ENCODE results near the gene APBA1. TPM values are rescaled to one million over a fixed set of nuclear protein-coding genes. Genes with fewer than 3 reads are reported as not detected.

APBA1 gene
- polyA plus RNA-seq, 6 donors from 2014 or later = not detected

GRCh38 chr9:69647804-69648203, 24.4 kb downstream of the APBA1 start:
- Mint-ChIP-seq H3K4me1 (no peaks in the 10 kb centered on the region), H3K27me3 (peaks cover 5 to 26% (median 11%) of the 10 kb centered on the region in 3 donors), H3K9me3 (peaks cover 0 to 3% (median 0%) of the 10 kb centered on the region in 7 donors), H3K27ac (peak overlapping the region in 1 of 6 donors; percentile 28), H3K36me3 (no peaks in the 10 kb centered on the region), H3K4me3 (no peak overlapping the region)
- ATAC-seq (ENCODE audit: low read depth in 2 of 2) (no peak), DNase-seq (no peak)

- Mint-ChIP-seq H3K4me1 (no peaks in the 10 kb centered on the region), H3K36me3 (no peaks in the 10 kb centered on the region), H3K9me3 (peaks cover 0 to 4% (median 0%) of the 10 kb centered on the region in 7 donors), H3K4me3 (no peak overlapping the region), H3K27me3 (peaks cover 5 to 28% (median 11%) of the 10 kb centered on the region in 3 donors), H3K27ac (no peak overlapping the region)
- ATAC-seq (ENCODE audit: low read depth in 2 of 2) (no peak), DNase-seq (no peak)
These were observed 25.4 kb downstream of the APBA1 start for GRCh38 chr9:69646810-69647209.

- no peak overlapping the region for H3K27ac Mint-ChIP-seq
- H3K4me1 Mint-ChIP-seq = no peaks in the 10 kb centered on the region
- H3K9me3 Mint-ChIP-seq = peaks cover 0 to 4% (median 0%) of the 10 kb centered on the region in 7 donors
- no peak overlapping the region for H3K4me3 Mint-ChIP-seq
- peaks cover 5 to 28% (median 11%) of the 10 kb centered on the region in 3 donors for H3K27me3 Mint-ChIP-seq
- H3K36me3 Mint-ChIP-seq = no peaks in the 10 kb centered on the region
- ATAC-seq (ENCODE audit: low read depth in 2 of 2) (no peak), DNase-seq (no peak)
These were observed 26.7 kb downstream of the APBA1 start for GRCh38 chr9:69645488-69645887.

GRCh38 chr9:69643098-69643497, 29.1 kb downstream of the APBA1 start:
- peaks cover 0 to 4% (median 0%) of the 10 kb centered on the region in 7 donors for H3K9me3 Mint-ChIP-seq
- H3K4me1 Mint-ChIP-seq = no peaks in the 10 kb centered on the region
- no peak overlapping the region for H3K27ac Mint-ChIP-seq
- no peaks in the 10 kb centered on the region for H3K36me3 Mint-ChIP-seq
- ATAC-seq (ENCODE audit: low read depth in 2 of 2) = no peak
- DNase-seq = no peak
- H3K4me3 Mint-ChIP-seq = no peak overlapping the region
- peaks cover 0 to 18% (median 0%) of the 10 kb centered on the region in 3 donors for H3K27me3 Mint-ChIP-seq

GRCh38 chr9:69637817-69638200, 34.4 kb downstream of the APBA1 start:
- Mint-ChIP-seq H3K4me3 (no peak overlapping the region), H3K27me3 (peaks cover 12 to 33% (median 31%) of the 10 kb centered on the region in 3 donors), H3K9me3 (peaks cover 0 to 5% (median 3%) of the 10 kb centered on the region in 7 donors), H3K4me1 (no peaks in the 10 kb centered on the region), H3K27ac (peak overlapping the region in 1 of 6 donors; percentile 71), H3K36me3 (peaks cover 0 to 5% of the 10 kb centered on the region in 2 donors)
- ATAC-seq (ENCODE audit: low read depth in 2 of 2) (no peak), DNase-seq (no peak)

GRCh38 chr9:69637193-69637816, 34.9 kb downstream of the APBA1 start:
- H3K9me3 Mint-ChIP-seq = peaks cover 0 to 5% (median 3%) of the 10 kb centered on the region in 7 donors
- H3K4me3 Mint-ChIP-seq = no peak overlapping the region
- H3K27me3 Mint-ChIP-seq = peaks cover 12 to 33% (median 31%) of the 10 kb centered on the region in 3 donors
- peaks cover 0 to 5% of the 10 kb centered on the region in 2 donors for H3K36me3 Mint-ChIP-seq
- DNase-seq (no peak), ATAC-seq (ENCODE audit: low read depth in 2 of 2) (no peak)
- peak overlapping the region in 1 of 6 donors; percentile 71 for H3K27ac Mint-ChIP-seq
- no peaks in the 10 kb centered on the region for H3K4me1 Mint-ChIP-seq

GRCh38 chr9:69633716-69634115, 38.5 kb downstream of the APBA1 start:
- H3K36me3 Mint-ChIP-seq = peaks cover 0 to 5% of the 10 kb centered on the region in 2 donors
- peaks cover 18 to 49% (median 43%) of the 10 kb centered on the region in 3 donors for H3K27me3 Mint-ChIP-seq
- H3K4me1 Mint-ChIP-seq = no peaks in the 10 kb centered on the region

GRCh38 chr9:69632768-69633167, 39.4 kb downstream of the APBA1 start:
- Mint-ChIP-seq H3K4me3 (no peak overlapping the region), H3K36me3 (peaks cover 0 to 5% of the 10 kb centered on the region in 2 donors), H3K27ac (no peak overlapping the region), H3K4me1 (no peaks in the 10 kb centered on the region), H3K27me3 (peaks cover 18 to 53% (median 50%) of the 10 kb centered on the region in 3 donors), H3K9me3 (peaks cover 0 to 16% (median 4%) of the 10 kb centered on the region in 7 donors)
- no peak for ATAC-seq (ENCODE audit: low read depth in 2 of 2)
- DNase-seq = no peak

More at GRCh38 chr9:69633716-69634115, 38.5 kb downstream of the APBA1 start:
- Mint-ChIP-seq H3K9me3 (peaks cover 0 to 10% (median 4%) of the 10 kb centered on the region in 7 donors), H3K4me3 (no peak overlapping the region), H3K27ac (no peak overlapping the region)
- DNase-seq (no peak), ATAC-seq (ENCODE audit: low read depth in 2 of 2) (no peak)

- no peak overlapping the region for H3K27ac Mint-ChIP-seq
- no peak for DNase-seq
- no peak overlapping the region for H3K4me3 Mint-ChIP-seq
- H3K4me1 Mint-ChIP-seq = no peaks in the 10 kb centered on the region
- peaks cover 14 to 33% (median 24%) of the 10 kb centered on the region in 3 donors for H3K27me3 Mint-ChIP-seq
- peaks cover 0 to 10% (median 2%) of the 10 kb centered on the region in 7 donors for H3K9me3 Mint-ChIP-seq
- no peak for ATAC-seq (ENCODE audit: low read depth in 2 of 2)
- no peaks in the 10 kb centered on the region for H3K36me3 Mint-ChIP-seq
These were observed 44.9 kb downstream of the APBA1 start for GRCh38 chr9:69627281-69627680.

- Mint-ChIP-seq H3K9me3 (peaks cover 0 to 8% (median 0%) of the 10 kb centered on the region in 7 donors), H3K36me3 (no peaks in the 10 kb centered on the region), H3K4me3 (no peak overlapping the region), H3K27me3 (peaks cover 15 to 24% (median 16%) of the 10 kb centered on the region in 3 donors), H3K27ac (no peak overlapping the region), H3K4me1 (no peaks in the 10 kb centered on the region)
- DNase-seq (no peak), ATAC-seq (ENCODE audit: low read depth in 2 of 2) (no peak)
These were observed 48.9 kb downstream of the APBA1 start for GRCh38 chr9:69623276-69623675.

- H3K9me3 Mint-ChIP-seq = peaks cover 0 to 3% (median 0%) of the 10 kb centered on the region in 7 donors
- no peak overlapping the region for H3K27ac Mint-ChIP-seq
- H3K4me3 Mint-ChIP-seq = no peak overlapping the region
- no peaks in the 10 kb centered on the region for H3K4me1 Mint-ChIP-seq
- H3K27me3 Mint-ChIP-seq = peaks cover 9 to 18% (median 16%) of the 10 kb centered on the region in 3 donors
- DNase-seq (no peak), ATAC-seq (ENCODE audit: low read depth in 2 of 2) (no peak)
- no peaks in the 10 kb centered on the region for H3K36me3 Mint-ChIP-seq
These were observed 49.5 kb downstream of the APBA1 start for GRCh38 chr9:69622676-69623075.

- H3K4me3 Mint-ChIP-seq = no peak overlapping the region
- DNase-seq (no peak), ATAC-seq (ENCODE audit: low read depth in 2 of 2) (no peak)
- H3K36me3 Mint-ChIP-seq = no peaks in the 10 kb centered on the region
- peaks cover 0 to 3% (median 0%) of the 10 kb centered on the region in 7 donors for H3K9me3 Mint-ChIP-seq
- no peak overlapping the region for H3K27ac Mint-ChIP-seq
- no peaks in the 10 kb centered on the region for H3K4me1 Mint-ChIP-seq
- peaks cover 6 to 14% (median 11%) of the 10 kb centered on the region in 3 donors for H3K27me3 Mint-ChIP-seq
These were observed 50.3 kb downstream of the APBA1 start for GRCh38 chr9:69621730-69622460.

- H3K27me3 Mint-ChIP-seq = peaks cover 6 to 19% (median 8%) of the 10 kb centered on the region in 3 donors
- peak overlapping the region in 1 of 6 donors; percentile 34 for H3K27ac Mint-ChIP-seq
- peaks cover 0 to 3% (median 0%) of the 10 kb centered on the region in 7 donors for H3K9me3 Mint-ChIP-seq
- no peak for ATAC-seq (ENCODE audit: low read depth in 2 of 2)
- no peaks in the 10 kb centered on the region for H3K36me3 Mint-ChIP-seq
- DNase-seq = no peak
- H3K4me3 Mint-ChIP-seq = no peak overlapping the region
- H3K4me1 Mint-ChIP-seq = no peaks in the 10 kb centered on the region
These were observed 51.4 kb downstream of the APBA1 start for GRCh38 chr9:69620731-69621130.

GRCh38 chr9:69619233-69619632, 52.9 kb downstream of the APBA1 start:
- no peak overlapping the region for H3K27ac Mint-ChIP-seq
- peaks cover 0 to 3% (median 0%) of the 10 kb centered on the region in 7 donors for H3K9me3 Mint-ChIP-seq
- DNase-seq (no peak), ATAC-seq (ENCODE audit: low read depth in 2 of 2) (no peak)
- no peak overlapping the region for H3K4me3 Mint-ChIP-seq
- H3K36me3 Mint-ChIP-seq = no peaks in the 10 kb centered on the region
- no peaks in the 10 kb centered on the region for H3K4me1 Mint-ChIP-seq
- H3K27me3 Mint-ChIP-seq = peaks cover 6 to 10% (median 8%) of the 10 kb centered on the region in 3 donors
